ENCODE measurements around the gene ATP6AP2. TPM values are rescaled to one million over a fixed set of nuclear protein-coding genes. Genes with fewer than 3 reads are reported as not detected.

ATP6AP2 gene
- total and polyA plus RNA-seq, 2 of the 8 experiments (the other 6 are each of a cell fraction or from before 2014, with no cell fraction given): 66.0 to 86.2 TPM

- no peak for TF ChIP-seq CHD7 (IDR thresholded peaks at IDR 0.05; ENCODE audit: insufficient replicate concordance, low read length)
- no peak for TF ChIP-seq RFX5 (IDR thresholded peaks at IDR 0.05; ENCODE audit: borderline replicate concordance, low read depth, low read length)
- TF ChIP-seq SIN3A (conservative IDR thresholded peaks at IDR 0.05 in 1 of 2, IDR thresholded peaks at IDR 0.05 in 1 of 2; ENCODE audit: low read depth in 1 of 2, low read length in 2 of 2): no peak
- TF ChIP-seq CREB1 (IDR thresholded peaks at IDR 0.05): no peak
- TF ChIP-seq BACH1 (IDR thresholded peaks at IDR 0.05; ENCODE audit: low read length): no peak
- no peak for TF ChIP-seq CTBP2 (IDR thresholded peaks at IDR 0.05; ENCODE audit: borderline replicate concordance, insufficient read depth, insufficient read length, low read length)
- no peak for TF ChIP-seq PHF8 (conservative IDR thresholded peaks at IDR 0.05; ENCODE audit: low read depth, low read length)
- no peak for TF ChIP-seq RNF2 (IDR thresholded peaks at IDR 0.05; ENCODE audit: borderline replicate concordance, low read depth, low read length, missing control alignments, poor library complexity, severe bottlenecking)
- no peak for TF ChIP-seq CBX8 (IDR thresholded peaks at IDR 0.05; ENCODE audit: borderline replicate concordance, low read depth, low read length)
- no peak for TF ChIP-seq KDM4A (IDR thresholded peaks at IDR 0.05; ENCODE audit: low read depth, low read length, severe bottlenecking)
- TF ChIP-seq HDAC6 (IDR thresholded peaks at IDR 0.05; ENCODE audit: low read depth, low read length): no peak
These were observed 64.1 kb downstream of the ATP6AP2 start (continued) for GRCh38 chrX:40644821-40645358.
